Vagina (tissue), 2 donors: ENCODE data around the gene DCAF12.

ENCODE experiments used
- POLR2A ChIP-seq, 2 donors: fragments of 450-650 bp; IDR thresholded peaks; one replicate each; pipeline ENCODE4 v1.6.1; 2017; ENCODE audit warnings: antibody characterized with exemption in 2 of 2, mild to moderate bottlenecking in 2 of 2, moderate library complexity in 2 of 2
- TF ChIP-seq, protein P1 (sequence below), 3 experiments: fragments of 450-650 bp in 2 of 3; fragments of 200-600 bp in 1 of 3; sonication (generic) in 1 of 3; IDR thresholded peaks; one replicate each; pipeline ENCODE4 v1.5.1; 2017 to 2019; ENCODE audit warnings: antibody characterized with exemption in 3 of 3, mild to moderate bottlenecking in 2 of 3, moderate library complexity in 2 of 3

DNA sequence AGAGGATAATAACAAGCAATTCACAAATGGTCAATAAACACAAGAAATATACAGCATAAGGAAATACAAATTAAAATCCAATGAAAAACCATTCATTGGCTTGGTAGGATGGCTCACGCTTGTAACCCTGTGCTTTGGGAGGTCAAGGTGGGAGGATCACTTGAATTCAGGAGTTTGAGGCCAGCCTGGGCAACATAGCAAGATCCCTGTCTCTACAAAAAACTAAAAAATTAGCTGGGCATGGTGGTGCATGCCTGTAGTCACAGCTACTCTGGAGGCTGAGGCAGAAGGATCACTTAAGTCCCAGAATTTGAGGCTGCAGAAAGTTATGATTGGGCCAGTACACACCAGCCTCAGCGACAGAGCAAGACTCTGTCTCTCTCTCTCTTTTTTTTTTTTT lies 31.4 kb upstream of the DCAF12 start:
- TF ChIP-seq, protein P1, sequence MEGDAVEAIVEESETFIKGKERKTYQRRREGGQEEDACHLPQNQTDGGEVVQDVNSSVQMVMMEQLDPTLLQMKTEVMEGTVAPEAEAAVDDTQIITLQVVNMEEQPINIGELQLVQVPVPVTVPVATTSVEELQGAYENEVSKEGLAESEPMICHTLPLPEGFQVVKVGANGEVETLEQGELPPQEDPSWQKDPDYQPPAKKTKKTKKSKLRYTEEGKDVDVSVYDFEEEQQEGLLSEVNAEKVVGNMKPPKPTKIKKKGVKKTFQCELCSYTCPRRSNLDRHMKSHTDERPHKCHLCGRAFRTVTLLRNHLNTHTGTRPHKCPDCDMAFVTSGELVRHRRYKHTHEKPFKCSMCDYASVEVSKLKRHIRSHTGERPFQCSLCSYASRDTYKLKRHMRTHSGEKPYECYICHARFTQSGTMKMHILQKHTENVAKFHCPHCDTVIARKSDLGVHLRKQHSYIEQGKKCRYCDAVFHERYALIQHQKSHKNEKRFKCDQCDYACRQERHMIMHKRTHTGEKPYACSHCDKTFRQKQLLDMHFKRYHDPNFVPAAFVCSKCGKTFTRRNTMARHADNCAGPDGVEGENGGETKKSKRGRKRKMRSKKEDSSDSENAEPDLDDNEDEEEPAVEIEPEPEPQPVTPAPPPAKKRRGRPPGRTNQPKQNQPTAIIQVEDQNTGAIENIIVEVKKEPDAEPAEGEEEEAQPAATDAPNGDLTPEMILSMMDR (IDR thresholded peaks at IDR 0.05), result no peak
- no peak for TF ChIP-seq POLR2A (IDR thresholded peaks at IDR 0.05)
